Osteoblast (primary cell): Measurements from ENCODE around the gene YY2. TPM values are rescaled to one million over a fixed set of nuclear protein-coding genes. Genes with fewer than 3 reads are reported as not detected.

Experiments used
- DNase-seq: peaks from one replicate; pipeline ENCODE4 v3.0.0; 2011; ENCODE audit warnings: low spot score, mixed read lengths; ENCODE audit not compliant: insufficient read length; ENCODE audit errors: missing footprints
- H2AFZ ChIP-seq: 2 replicates; pipeline ENCODE4 v1.6.0; 2011; ENCODE audit warnings: mild to moderate bottlenecking, low read length
- H3K27ac ChIP-seq: 2 replicates; pipeline ENCODE4 v1.5.1; 2011; ENCODE audit warnings: mild to moderate bottlenecking, low read depth, low read length, moderate library complexity
- H3K27me3 ChIP-seq: 2 replicates; pipeline ENCODE4 v1.6.0; 2012; ENCODE audit warnings: mild to moderate bottlenecking, control low read depth, inconsistent platforms, low read length, moderate library complexity; ENCODE audit not compliant: insufficient read depth
- H3K36me3 ChIP-seq: 2 replicates; pipeline ENCODE4 v1.5.1; 2011; ENCODE audit warnings: mild to moderate bottlenecking, low read length, control low read depth, moderate library complexity; ENCODE audit not compliant: insufficient read depth
- H3K4me1 ChIP-seq: 2 replicates; pipeline ENCODE4 v1.5.1; 2011; ENCODE audit warnings: mild to moderate bottlenecking, low read length, control low read depth, moderate library complexity; ENCODE audit not compliant: insufficient read depth
- H3K4me2 ChIP-seq: 2 replicates; pipeline ENCODE4 v1.6.0; 2011; ENCODE audit warnings: mild to moderate bottlenecking, low read length; ENCODE audit not compliant: insufficient read depth
- H3K4me3 ChIP-seq: fragments of 200-600 bp; sonication (generic); 3 replicates; pipeline ENCODE4 v1.5.1; 2012; ENCODE audit warnings: mild to moderate bottlenecking, low read length, inconsistent platforms; ENCODE audit not compliant: insufficient read depth
- H3K79me2 ChIP-seq: 2 replicates; pipeline ENCODE4 v1.6.0; 2012; ENCODE audit warnings: mild to moderate bottlenecking, low read length, control low read depth, inconsistent platforms; ENCODE audit not compliant: insufficient read depth
- H3K9me3 ChIP-seq: 2 replicates; pipeline ENCODE4 v1.5.1; 2011; ENCODE audit warnings: low read depth, low read length, control low read depth
- H4K20me1 ChIP-seq: 2 replicates; pipeline ENCODE4 v1.6.0; 2012; ENCODE audit warnings: mild to moderate bottlenecking, low read length, control low read depth; ENCODE audit not compliant: insufficient read depth
- CTCF ChIP-seq: IDR thresholded peaks from 2 replicates; pipeline ENCODE4 v1.5.1; 2011; ENCODE audit warnings: mild to moderate bottlenecking, low read depth, low read length, moderate library complexity; ENCODE audit errors: extremely low read depth
- total RNA-seq: library from RNA; depleted of rRNA; stranded (reverse); fragments of >200 nt; gene quantifications from 2 replicates; pipeline ENCODE4 v1.2.3, GENCODE V29; 2012

Gene YY2
- total RNA-seq, 1 donor, result 1.4 TPM

GRCh38 chrX:21853578-21853977 lies 2.2 kb upstream of the YY2 start:
- H3K9me3 ChIP-seq, result no peaks in the 10 kb centered on the region
- H4K20me1 ChIP-seq, result no peaks in the 10 kb centered on the region
- TF ChIP-seq CTCF, result no peak
- no peaks in the 10 kb centered on the region for H3K27me3 ChIP-seq
- no peaks in the 10 kb centered on the region for H3K4me1 ChIP-seq
- no peak overlapping the region for H3K4me2 ChIP-seq
- H3K36me3 ChIP-seq, result peaks cover 19% of the 10 kb centered on the region
- H3K79me2 ChIP-seq, result no peaks in the 10 kb centered on the region
- H3K4me3 ChIP-seq, result no peak overlapping the region
- no peak overlapping the region for H2AFZ ChIP-seq
- no peak for DNase-seq
- H3K27ac ChIP-seq, result no peak overlapping the region

- H3K4me1 ChIP-seq, result no peaks in the 10 kb centered on the region
- peaks cover 19% of the 10 kb centered on the region for H3K36me3 ChIP-seq
- DNase-seq, result no peak
- no peaks in the 10 kb centered on the region for H3K9me3 ChIP-seq
- no peak overlapping the region for H2AFZ ChIP-seq
- H3K4me2 ChIP-seq, result no peak overlapping the region
- H4K20me1 ChIP-seq, result no peaks in the 10 kb centered on the region
- H3K79me2 ChIP-seq, result no peaks in the 10 kb centered on the region
- TF ChIP-seq CTCF, result no peak
- H3K4me3 ChIP-seq, result no peak overlapping the region
- no peak overlapping the region for H3K27ac ChIP-seq
- no peaks in the 10 kb centered on the region for H3K27me3 ChIP-seq
These were observed 717 bp downstream of the YY2 start for GRCh38 chrX:21856504-21856903.

GRCh38 chrX:21863241-21863640 lies 7.5 kb downstream of the YY2 start:
- Histone ChIP-seq H4K20me1 (no peaks in the 10 kb centered on the region), H3K79me2 (no peaks in the 10 kb centered on the region), H3K4me1 (no peaks in the 10 kb centered on the region), H3K27ac (no peak overlapping the region), H3K36me3 (no peaks in the 10 kb centered on the region), H2AFZ (no peak overlapping the region), H3K9me3 (no peaks in the 10 kb centered on the region), H3K27me3 (no peaks in the 10 kb centered on the region), H3K4me3 (no peak overlapping the region), H3K4me2 (no peak overlapping the region)
- TF ChIP-seq CTCF, result no peak
- DNase-seq, result peak; percentile 69

- no peak for TF ChIP-seq CTCF
- Histone ChIP-seq H3K27ac (no peak overlapping the region), H3K36me3 (no peaks in the 10 kb centered on the region), H3K9me3 (no peaks in the 10 kb centered on the region), H2AFZ (no peak overlapping the region), H4K20me1 (no peaks in the 10 kb centered on the region), H3K4me3 (no peak overlapping the region), H3K27me3 (no peaks in the 10 kb centered on the region), H3K4me1 (no peaks in the 10 kb centered on the region), H3K4me2 (no peak overlapping the region), H3K79me2 (no peaks in the 10 kb centered on the region)
- peak; percentile 6 for DNase-seq
These were observed 9.6 kb downstream of the YY2 start for GRCh38 chrX:21865436-21865835.
